Endothelial cell of umbilical vein (primary cell): ENCODE data around the gene LRRTM3. TPM values are rescaled to one million over a fixed set of nuclear protein-coding genes. Genes with fewer than 3 reads are reported as not detected.

Experiments used
- BruUV-seq: library from RNA; stranded (reverse); fragments of 400-500 nt; replicated peaks from 2 replicates; lab custom pipeline; 2021; lab: Mats Ljungman, UMichigan
- CTCF ChIA-PET: fragments of 300-600, 350-600 bp; sonication (Branson Sonifier 250); formaldehyde crosslinking; loops from one replicate; lab custom pipeline; 2021; ENCODE audit warnings: antibody characterized with exemption, inconsistent platforms; lab: Charles Lee
- POLR2A ChIA-PET: fragments of 300-600, 350-600 bp; sonication (Branson Sonifier 250); formaldehyde crosslinking; loops from one replicate; lab custom pipeline; 2021; ENCODE audit warnings: antibody characterized with exemption, inconsistent platforms; lab: Charles Lee
- DNase-seq: peaks from one replicate; pipeline ENCODE4 v3.0.0-alpha.2; 2011; ENCODE audit warnings: low read depth, low spot score
- FAIRE-seq: peaks from 2 replicates; lab custom pipeline; 2011; peaks lifted over from hg19 to GRCh38; lab: Jason Lieb, UNC
- H2AFZ ChIP-seq: 2 replicates; pipeline ENCODE4 v1.6.0; 2012; ENCODE audit warnings: low read depth, low read length, control low read depth, inconsistent platforms
- H3K27ac ChIP-seq: 2 replicates; pipeline ENCODE4 v1.5.1; 2011; ENCODE audit warnings: low read depth, mild to moderate bottlenecking, control low read depth, low read length, moderate library complexity; ENCODE audit not compliant: insufficient read depth
- H3K27me3 ChIP-seq, 2 experiments: 2 replicates each; pipeline versions ENCODE4 v1.6.0 to v1.6.1; 2011; ENCODE audit warnings: low read length in 2 of 2, mixed read lengths in 1 of 2; ENCODE audit not compliant: control insufficient read depth in 2 of 2, insufficient read depth in 2 of 2
- H3K36me3 ChIP-seq, 2 experiments: 2 replicates in 1 of 2; 3 replicates in 1 of 2; pipeline ENCODE4 v1.5.1; 2011; ENCODE audit warnings: low read length in 2 of 2, mild to moderate bottlenecking in 1 of 2, moderate library complexity in 1 of 2; ENCODE audit not compliant: control insufficient read depth in 2 of 2, insufficient read depth in 2 of 2; ENCODE audit errors: extremely low read depth in 1 of 2
- H3K4me1 ChIP-seq: 3 replicates; pipeline ENCODE4 v1.5.1; 2011; ENCODE audit warnings: mild to moderate bottlenecking, low read length; ENCODE audit not compliant: control insufficient read depth, insufficient read depth; ENCODE audit errors: extremely low read depth
- H3K4me2 ChIP-seq: 2 replicates; pipeline ENCODE4 v1.6.1; 2011; ENCODE audit warnings: low read length, control low read depth, mixed read lengths; ENCODE audit not compliant: insufficient read depth
- H3K4me3 ChIP-seq, 3 experiments: fragments of 200-600 bp in 1 of 3; sonication (generic), shearing (Covaris generic) in 1 of 3; replicated peaks in 1 of 3; 2 replicates each; pipeline ENCODE4 v1.5.1; 2011 to 2016; ENCODE audit warnings: control low read depth in 3 of 3, low read length in 3 of 3, mild to moderate bottlenecking in 2 of 3, inconsistent platforms in 1 of 3, low read depth in 1 of 3, moderate library complexity in 1 of 3; ENCODE audit not compliant: insufficient read depth in 1 of 3
- H3K79me2 ChIP-seq: 2 replicates; pipeline ENCODE4 v1.6.0; 2012; ENCODE audit warnings: low read length, inconsistent platforms; ENCODE audit not compliant: control insufficient read depth, insufficient read depth
- H3K9ac ChIP-seq: replicated peaks from 2 replicates; pipeline ENCODE3; 2011; ENCODE audit warnings: low read length, control low read depth; ENCODE audit not compliant: insufficient read depth; ENCODE audit errors: extremely low read depth
- H3K9me1 ChIP-seq: replicated peaks from 3 replicates; pipeline ENCODE4 v1.6.0; 2011; ENCODE audit warnings: mild to moderate bottlenecking, low read length; ENCODE audit not compliant: control insufficient read depth, insufficient read depth; ENCODE audit errors: extremely low read depth
- H3K9me3 ChIP-seq: replicated peaks from 2 replicates; pipeline ENCODE4 v1.5.1; 2012; ENCODE audit warnings: low read length, inconsistent platforms; ENCODE audit not compliant: control insufficient read depth, insufficient read depth
- H4K20me1 ChIP-seq: replicated peaks from 2 replicates; pipeline ENCODE3; 2011; ENCODE audit warnings: mild to moderate bottlenecking, low read length; ENCODE audit not compliant: control insufficient read depth, insufficient read depth; ENCODE audit errors: extremely low read depth
- EZH2 ChIP-seq: IDR thresholded peaks from 2 replicates; pipeline ENCODE4 v1.6.1; 2012; ENCODE audit warnings: borderline replicate concordance, low read depth, mild to moderate bottlenecking, moderate library complexity, low read length, inconsistent platforms; ENCODE audit not compliant: severe bottlenecking
- FOS ChIP-seq: IDR thresholded peaks from 2 replicates; pipeline ENCODE4 v1.6.1; 2011; ENCODE audit warnings: mild to moderate bottlenecking, low read length, moderate library complexity, borderline replicate concordance; ENCODE audit not compliant: insufficient read depth
- GATA2 ChIP-seq: IDR thresholded peaks from 2 replicates; pipeline ENCODE4 v1.7.0; 2011; ENCODE audit warnings: low read depth, mild to moderate bottlenecking, moderate library complexity, mixed read lengths, low read length; ENCODE audit not compliant: insufficient read length, insufficient read depth
- JUN ChIP-seq: IDR thresholded peaks from 2 replicates; pipeline ENCODE4 v1.6.1; 2011; ENCODE audit warnings: borderline replicate concordance, low read depth; ENCODE audit not compliant: insufficient read length, insufficient read depth
- MYC ChIP-seq: IDR thresholded peaks from one replicate; pipeline ENCODE4 v1.6.1; 2011; ENCODE audit warnings: mild to moderate bottlenecking, low read depth, low read length
- POLR2A ChIP-seq: IDR thresholded peaks from 2 replicates; pipeline ENCODE4 v1.6.1; 2012; ENCODE audit warnings: low read depth, mild to moderate bottlenecking, control low read depth, low read length
- POLR2AphosphoS5 ChIP-seq: IDR thresholded peaks from 2 replicates; pipeline ENCODE4 v1.6.1; 2012; ENCODE audit warnings: low read depth, mild to moderate bottlenecking, control low read depth, low read length, moderate library complexity; ENCODE audit not compliant: insufficient read depth
- dilution Hi-C: fragments of 300-500 bp; cut with MboI; formaldehyde crosslinking; loops from one replicate; pipeline ENCODE4 v1.15.0; 2019; ENCODE audit warnings: low sequenced_read_pairs; ENCODE audit not compliant: extremely low pct_ligation_motif_present
- intact Hi-C: fragments of 100-400 bp; cut with micrococcal nuclease; formaldehyde crosslinking; loops from one replicate; pipeline ENCODE4 v1.10.0; 2022
- polyA plus RNA-seq, 4 experiments: library from polyadenylated mRNA; depleted of rRNA in 3 of 4; stranded (reverse) in 3 of 4; unstranded in 1 of 4; fragments of >200 nt; gene quantifications; 2 replicates each; pipeline versions ENCODE4 v1.2.1 to v1.2.3, GENCODE V29; 2011 to 2012; ENCODE audit warnings: missing spikeins in 1 of 4
- total RNA-seq: library from RNA; stranded (reverse); gene quantifications from 2 replicates; pipeline ENCODE4 v1.2.3, GENCODE V29; 2021
- TF ChIP-seq, protein P1 (sequence below): IDR thresholded peaks from 2 replicates; pipeline ENCODE4 v1.6.1; 2011; ENCODE audit not compliant: insufficient read depth, insufficient read length
- TF ChIP-seq, protein P2 (sequence below), 2 donors: IDR thresholded peaks; 1 replicate in 1 of 2; 2 replicates in 1 of 2; pipeline ENCODE4 v1.5.1; 2011; ENCODE audit warnings: low read length in 2 of 2, mild to moderate bottlenecking in 2 of 2, moderate library complexity in 2 of 2, control low read depth in 1 of 2, inconsistent platforms in 1 of 2, low read depth in 1 of 2; ENCODE audit not compliant: insufficient read depth in 1 of 2; ENCODE audit errors: extremely low read depth in 1 of 2

LRRTM3 gene
- total and polyA plus RNA-seq, 2 donors (not counting 3 experiments of a cell fraction or from before 2014, with no cell fraction given) = not detected

DNA sequence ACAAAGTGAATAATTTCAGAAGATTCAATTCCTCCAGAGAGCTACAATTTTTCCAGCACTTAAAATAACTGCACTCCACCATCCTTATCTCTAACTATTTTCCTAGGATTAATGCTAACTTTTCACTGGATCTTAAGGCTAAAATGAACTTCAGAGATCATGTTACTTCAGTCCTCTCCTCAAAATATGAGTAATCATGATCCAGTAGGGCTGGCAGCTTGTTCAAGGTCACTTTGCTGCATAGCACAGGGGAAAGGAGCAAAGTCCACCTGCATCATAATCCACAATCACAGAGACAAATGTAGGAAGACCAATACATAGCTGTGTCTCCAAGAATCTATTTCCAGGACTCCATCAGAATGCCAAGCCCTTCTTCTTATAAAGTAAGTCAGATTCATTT, 150.3 kb downstream of the LRRTM3 start:
- no peak for FAIRE-seq
- intact Hi-C loops = no loop called here
- no peaks in the 10 kb centered on the region for H3K4me1 ChIP-seq
- no peak overlapping the region for H3K4me3 ChIP-seq
- no peaks in the 10 kb centered on the region for H3K9me3 ChIP-seq
- POLR2A ChIA-PET = no interaction called here
- no peaks in the 10 kb centered on the region for H3K9me1 ChIP-seq
- H3K36me3 ChIP-seq = no peaks in the 10 kb centered on the region
- dilution Hi-C loops = no loop called here
- no peaks in the 10 kb centered on the region for H3K79me2 ChIP-seq
- no peaks in the 10 kb centered on the region for H4K20me1 ChIP-seq
- H2AFZ ChIP-seq = no peak overlapping the region
- CTCF ChIA-PET = no interaction called here
- H3K4me2 ChIP-seq = no peak overlapping the region
- H3K27me3 ChIP-seq = no peaks in the 10 kb centered on the region
- BruUV-seq = no TSS peak
- no peak overlapping the region for H3K27ac ChIP-seq
- DNase-seq = no peak
- no peak overlapping the region for H3K9ac ChIP-seq
- TF ChIP-seq POLR2AphosphoS5 = no peak
- TF ChIP-seq EZH2 = no peak
- TF ChIP-seq JUN = no peak
- TF ChIP-seq, protein P1, sequence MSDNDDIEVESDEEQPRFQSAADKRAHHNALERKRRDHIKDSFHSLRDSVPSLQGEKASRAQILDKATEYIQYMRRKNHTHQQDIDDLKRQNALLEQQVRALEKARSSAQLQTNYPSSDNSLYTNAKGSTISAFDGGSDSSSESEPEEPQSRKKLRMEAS = no peak
- no peak for TF ChIP-seq FOS
- no peak for TF ChIP-seq GATA2
- TF ChIP-seq, protein P2, sequence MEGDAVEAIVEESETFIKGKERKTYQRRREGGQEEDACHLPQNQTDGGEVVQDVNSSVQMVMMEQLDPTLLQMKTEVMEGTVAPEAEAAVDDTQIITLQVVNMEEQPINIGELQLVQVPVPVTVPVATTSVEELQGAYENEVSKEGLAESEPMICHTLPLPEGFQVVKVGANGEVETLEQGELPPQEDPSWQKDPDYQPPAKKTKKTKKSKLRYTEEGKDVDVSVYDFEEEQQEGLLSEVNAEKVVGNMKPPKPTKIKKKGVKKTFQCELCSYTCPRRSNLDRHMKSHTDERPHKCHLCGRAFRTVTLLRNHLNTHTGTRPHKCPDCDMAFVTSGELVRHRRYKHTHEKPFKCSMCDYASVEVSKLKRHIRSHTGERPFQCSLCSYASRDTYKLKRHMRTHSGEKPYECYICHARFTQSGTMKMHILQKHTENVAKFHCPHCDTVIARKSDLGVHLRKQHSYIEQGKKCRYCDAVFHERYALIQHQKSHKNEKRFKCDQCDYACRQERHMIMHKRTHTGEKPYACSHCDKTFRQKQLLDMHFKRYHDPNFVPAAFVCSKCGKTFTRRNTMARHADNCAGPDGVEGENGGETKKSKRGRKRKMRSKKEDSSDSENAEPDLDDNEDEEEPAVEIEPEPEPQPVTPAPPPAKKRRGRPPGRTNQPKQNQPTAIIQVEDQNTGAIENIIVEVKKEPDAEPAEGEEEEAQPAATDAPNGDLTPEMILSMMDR (IDR thresholded peaks at IDR 0.05; ENCODE audit: extremely low read depth in 1 of 2, insufficient read depth in 1 of 2, low read depth in 1 of 2, low read length in 2 of 2) = no peak
- TF ChIP-seq POLR2A = no peak
- TF ChIP-seq MYC = no peak
